ENCODE measurements around the gene ARHGAP35. TPM values are rescaled to one million over a fixed set of nuclear protein-coding genes. Genes with fewer than 3 reads are reported as not detected.
"Not testable (repeated sequence)": the region's sequence is repeated elsewhere in the genome, so short reads cannot be mapped to it uniquely, and the experiment has no call there.

ARHGAP35 gene
- total RNA-seq, 1 donor from 2014 or later = 64.4 TPM

GRCh38 chr19:46840498-46840942, 20.3 kb upstream of the ARHGAP35 start:
- ATAC-seq = peak; percentile 66
- DNase-seq (ENCODE audit: missing footprints) = no peak
- intact Hi-C loops (cut with DNase I) = loop anchor here (1.0 kb wide), 1 partner anchor 83 kb away; no protein-coding TSS in a partner anchor

- DNase-seq (ENCODE audit: missing footprints) = no peak
- peak; percentile 69 for ATAC-seq
- intact Hi-C loops (cut with DNase I) = no loop called here
These were observed 19.2 kb upstream of the ARHGAP35 start for GRCh38 chr19:46841458-46842083.

DNA sequence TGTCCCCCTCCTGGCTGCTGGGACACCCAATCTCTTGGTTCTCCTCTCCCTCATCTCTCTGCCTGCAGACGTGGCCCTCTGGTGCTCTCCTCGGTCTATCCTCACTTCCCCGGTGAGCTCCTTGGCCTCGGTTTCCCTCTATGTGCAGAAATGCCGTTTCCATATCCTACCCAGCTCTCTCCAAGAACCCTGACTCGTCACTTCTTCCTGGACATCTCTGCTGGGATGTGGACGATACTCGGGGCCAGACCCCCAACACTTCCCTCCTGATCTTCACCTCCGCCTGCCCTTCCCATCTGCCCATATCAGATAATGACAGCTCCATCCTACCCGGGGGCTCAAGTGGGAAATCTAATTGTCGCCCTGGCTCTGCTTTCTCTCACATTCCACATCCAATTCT, 18.0 kb upstream of the ARHGAP35 start:
- intact Hi-C loops (cut with DNase I) = no loop called here
- DNase-seq (ENCODE audit: missing footprints) (no peak), ATAC-seq (no peak)

DNA sequence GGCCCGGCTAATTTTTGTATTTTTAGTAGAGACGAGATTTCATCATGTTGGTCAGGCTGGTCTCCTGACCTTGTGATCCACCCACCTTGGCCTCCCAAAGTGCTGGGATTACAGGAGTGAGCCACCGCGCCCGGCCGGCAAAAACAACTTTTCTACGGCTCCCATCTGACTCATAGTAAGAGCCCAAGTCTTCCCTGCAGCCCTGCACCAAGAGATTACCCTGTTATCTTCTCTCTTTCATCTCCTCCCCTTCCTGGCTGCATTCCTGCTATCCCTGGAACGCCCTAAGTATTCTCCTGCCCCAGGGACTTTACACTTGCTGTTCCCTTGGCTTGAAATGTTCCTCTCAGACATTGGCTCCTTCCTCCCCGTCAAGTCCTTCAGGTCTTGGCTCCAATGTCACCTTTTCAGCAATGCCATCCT, 16.7 kb upstream of the ARHGAP35 start:
- no peak for DNase-seq (ENCODE audit: missing footprints)

GRCh38 chr19:46845959-46846459, 14.8 kb upstream of the ARHGAP35 start:
- DNase-seq (ENCODE audit: missing footprints) (no peak), ATAC-seq (no peak)
- intact Hi-C loops (cut with DNase I) = no loop called here

More for the DNA sequence above, 16.7 kb upstream of the ARHGAP35 start:
- no peak for ATAC-seq
- intact Hi-C loops (cut with DNase I) = no loop called here

DNA sequence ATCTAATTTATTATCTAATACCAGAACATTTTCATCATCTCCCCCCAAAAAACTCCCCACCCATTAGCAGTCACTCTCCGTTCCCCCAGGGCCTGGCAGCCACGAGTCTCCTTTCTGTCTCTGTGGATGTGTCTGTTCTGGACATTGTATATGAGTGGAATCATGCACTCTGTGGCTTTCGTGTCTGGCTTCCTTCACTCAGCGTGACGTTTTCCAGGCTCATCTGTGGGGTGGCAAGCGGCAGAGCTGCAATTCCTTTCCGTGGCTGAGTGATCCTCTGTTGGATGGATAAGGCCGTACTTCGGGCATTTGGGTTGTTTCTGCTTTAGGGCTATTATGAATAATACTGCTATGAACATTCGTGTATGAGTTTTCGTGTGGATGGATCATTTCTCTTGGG, 13.3 kb upstream of the ARHGAP35 start:
- no peak for DNase-seq (ENCODE audit: missing footprints)
- intact Hi-C loops (cut with DNase I) = no loop called here
- no peak for ATAC-seq

DNA sequence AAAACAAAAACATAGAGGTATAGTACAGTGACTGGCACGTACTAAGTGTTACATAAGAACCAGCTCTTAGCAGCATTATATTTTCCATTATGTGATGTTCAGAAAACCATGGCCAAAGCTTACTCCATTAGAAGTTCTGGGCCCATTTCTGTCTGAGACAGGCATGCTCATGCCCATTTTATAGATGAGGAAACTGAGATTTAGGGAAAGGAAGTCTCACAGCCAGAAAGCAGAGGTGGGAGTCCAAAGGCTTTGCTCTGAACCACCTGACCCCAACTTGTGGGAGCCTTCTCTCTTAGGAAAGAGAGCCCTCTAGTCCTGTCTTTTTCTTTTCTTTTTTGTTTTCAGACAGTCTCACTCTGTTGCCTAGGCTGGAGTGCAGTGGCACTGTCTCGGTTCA, 12.4 kb upstream of the ARHGAP35 start:
- intact Hi-C loops (cut with DNase I) = no loop called here
- ATAC-seq (no peak), DNase-seq (ENCODE audit: missing footprints) (no peak)

- ATAC-seq (no peak), DNase-seq (ENCODE audit: missing footprints) (no peak)
- intact Hi-C loops (cut with DNase I) = no loop called here
These were observed 11.2 kb upstream of the ARHGAP35 start for GRCh38 chr19:46849610-46850009.

DNA sequence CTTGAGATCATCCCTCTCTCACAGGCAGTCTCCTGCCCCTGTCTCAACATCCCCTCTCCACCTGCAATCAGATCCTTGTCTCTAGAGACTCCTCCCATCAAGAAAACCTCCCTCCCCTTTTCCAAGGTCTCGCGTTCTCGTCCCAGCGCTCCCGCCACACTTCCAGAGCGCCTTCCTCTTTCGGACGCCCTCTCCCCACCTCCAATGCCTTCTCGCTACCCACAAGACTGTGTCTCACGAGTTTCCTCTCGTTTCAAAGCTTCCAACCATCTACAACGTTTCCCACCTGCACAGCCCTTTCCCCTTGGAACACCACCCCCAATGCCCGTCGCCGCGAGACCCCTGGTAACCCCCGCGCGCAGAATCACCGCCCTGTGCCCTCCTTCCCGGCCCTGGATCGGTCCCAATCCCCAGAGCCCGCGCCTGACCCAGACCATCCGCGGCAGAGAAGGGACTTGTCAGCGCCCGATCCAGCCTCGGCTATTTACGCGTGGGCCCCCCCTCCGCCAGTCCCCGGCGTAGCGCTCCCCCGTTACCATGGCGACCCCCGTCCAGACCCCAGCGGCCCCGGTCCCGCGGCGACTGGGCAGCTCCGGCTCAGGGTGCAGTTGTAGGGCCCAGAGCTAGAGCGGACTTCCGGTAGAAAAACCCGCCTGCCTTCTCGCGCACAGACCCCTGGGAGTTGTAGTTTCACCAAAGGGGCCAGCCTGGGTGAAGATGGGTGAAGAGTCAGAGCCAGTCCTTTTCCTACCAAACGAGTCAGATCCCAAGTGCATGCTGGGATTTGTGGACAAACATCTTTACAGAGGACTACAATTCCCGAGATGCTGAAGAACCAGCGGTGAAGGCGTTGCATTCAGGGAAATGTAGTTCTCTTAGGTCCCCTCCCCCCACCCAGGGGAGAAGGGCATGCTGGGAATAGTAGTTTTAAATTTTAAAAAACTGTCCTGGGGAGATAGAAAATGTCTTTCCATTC, 10.3 kb upstream of the ARHGAP35 start, which contains the start of gene AP2S1:
AP2S1 (minus strand) TSS at position 619 of the 976 bp plus-strand sequence; CDS start at position 539, 80 bp downstream.
- DNase-seq (ENCODE audit: missing footprints) = peak; percentile 94
- intact Hi-C loops (cut with DNase I) = no loop called here
- ATAC-seq = peak; percentile 95

DNA sequence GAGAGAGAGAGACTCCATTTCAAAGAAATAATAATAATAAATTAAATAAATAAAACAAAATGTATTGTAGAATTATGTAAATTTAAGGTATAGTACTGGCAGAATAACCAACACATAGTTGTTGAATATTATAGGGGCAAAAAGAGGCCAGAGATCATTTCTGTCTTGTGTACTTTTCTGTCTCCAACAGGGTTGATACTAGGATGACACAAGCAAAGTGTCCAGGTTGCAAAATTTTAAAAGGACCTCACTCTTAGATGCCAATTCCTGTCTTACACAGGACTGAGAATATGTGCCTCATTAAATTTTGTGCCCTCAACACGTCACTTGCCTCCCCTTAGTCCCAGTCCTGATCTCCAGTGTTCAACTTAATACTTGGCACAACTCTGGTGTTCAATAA, 8.0 kb upstream of the ARHGAP35 start:
- intact Hi-C loops (cut with DNase I) = no loop called here
- ATAC-seq (no peak), DNase-seq (ENCODE audit: missing footprints) (no peak)

DNA sequence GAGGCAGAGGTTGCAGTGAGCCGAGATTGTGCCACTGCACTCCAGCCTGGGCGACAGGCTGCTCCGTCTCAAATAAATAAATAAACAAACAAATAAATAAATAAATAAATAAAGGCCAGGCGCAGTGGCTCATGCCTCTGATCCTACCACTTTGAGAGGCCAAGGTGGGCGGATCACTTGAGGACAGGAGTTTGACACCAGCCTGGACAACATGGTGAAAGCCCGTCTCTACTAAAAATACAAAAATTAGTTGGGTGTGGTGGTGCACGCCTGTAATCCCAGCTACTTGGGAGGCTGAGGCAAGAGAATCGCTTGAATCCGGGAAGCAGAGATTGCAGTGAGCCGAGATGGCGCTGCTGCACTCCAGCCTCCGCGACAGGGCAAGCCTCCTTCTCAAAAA, 6.1 kb upstream of the ARHGAP35 start:
- DNase-seq (ENCODE audit: missing footprints); intact Hi-C loops (cut with DNase I); ATAC-seq: not testable (repeated sequence)

DNA sequence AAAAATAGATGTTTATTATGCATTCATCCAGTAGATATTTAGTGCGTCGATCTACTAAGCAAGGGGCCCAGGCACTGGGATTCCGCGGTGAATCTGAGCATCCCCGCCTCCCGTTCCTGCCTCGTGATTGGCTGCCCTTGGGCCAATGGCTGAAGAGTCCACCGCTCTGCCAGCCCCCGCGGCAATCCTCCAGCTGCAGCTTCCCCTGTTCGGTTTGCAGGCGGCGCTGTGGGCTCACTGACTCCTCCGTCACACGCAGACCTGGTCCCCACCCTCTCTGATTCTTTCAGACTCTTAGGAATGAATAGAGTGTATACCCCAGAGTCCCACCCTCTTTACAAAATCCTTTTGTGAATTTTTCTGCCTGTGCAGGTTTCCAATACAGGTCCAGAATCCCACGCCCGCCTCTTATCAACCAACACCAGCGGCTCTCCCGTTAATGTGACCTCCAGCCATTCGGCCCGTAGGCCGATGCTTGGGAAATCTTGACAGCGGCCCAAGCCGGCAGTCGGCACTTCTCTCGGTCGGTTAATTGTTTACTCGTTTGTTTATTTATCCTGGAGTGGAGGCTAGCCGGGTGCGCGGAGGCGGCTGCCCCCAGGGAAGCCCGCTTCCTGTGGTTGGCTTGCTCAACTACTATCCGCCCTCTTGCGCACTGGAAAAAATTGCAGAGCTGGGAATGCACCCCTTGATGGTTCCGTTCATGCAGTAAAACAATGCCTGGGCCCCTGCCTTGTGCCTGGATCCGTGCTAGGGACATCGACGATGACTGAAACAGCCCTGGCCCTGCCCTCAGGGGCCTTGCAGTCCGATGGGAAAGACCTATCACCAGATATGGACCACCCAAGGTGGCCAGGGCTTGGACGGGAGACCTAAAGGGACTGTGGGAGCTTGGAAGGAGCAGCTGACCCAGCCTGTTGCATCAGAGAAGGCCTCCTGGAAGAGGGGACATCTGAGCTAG, 4.5 kb upstream of the ARHGAP35 start:
- DNase-seq (ENCODE audit: missing footprints) (peak; percentile 98), ATAC-seq (peak; percentile 72)
- intact Hi-C loops (cut with DNase I) = loop anchor here (1.0 kb wide), 1 partner anchor 135 kb away; no protein-coding TSS in a partner anchor

GRCh38 chr19:46859637-46860124, 1.1 kb upstream of the ARHGAP35 start:
- intact Hi-C loops (cut with DNase I) = loop anchor here (2.0 to 5.0 kb wide), 4 partner anchors 48 to 397 kb away; partner anchors contain the start of genes CCDC9 and ZC3H4
- peak; percentile 86 for DNase-seq (ENCODE audit: missing footprints)
- ATAC-seq = no peak

DNA sequence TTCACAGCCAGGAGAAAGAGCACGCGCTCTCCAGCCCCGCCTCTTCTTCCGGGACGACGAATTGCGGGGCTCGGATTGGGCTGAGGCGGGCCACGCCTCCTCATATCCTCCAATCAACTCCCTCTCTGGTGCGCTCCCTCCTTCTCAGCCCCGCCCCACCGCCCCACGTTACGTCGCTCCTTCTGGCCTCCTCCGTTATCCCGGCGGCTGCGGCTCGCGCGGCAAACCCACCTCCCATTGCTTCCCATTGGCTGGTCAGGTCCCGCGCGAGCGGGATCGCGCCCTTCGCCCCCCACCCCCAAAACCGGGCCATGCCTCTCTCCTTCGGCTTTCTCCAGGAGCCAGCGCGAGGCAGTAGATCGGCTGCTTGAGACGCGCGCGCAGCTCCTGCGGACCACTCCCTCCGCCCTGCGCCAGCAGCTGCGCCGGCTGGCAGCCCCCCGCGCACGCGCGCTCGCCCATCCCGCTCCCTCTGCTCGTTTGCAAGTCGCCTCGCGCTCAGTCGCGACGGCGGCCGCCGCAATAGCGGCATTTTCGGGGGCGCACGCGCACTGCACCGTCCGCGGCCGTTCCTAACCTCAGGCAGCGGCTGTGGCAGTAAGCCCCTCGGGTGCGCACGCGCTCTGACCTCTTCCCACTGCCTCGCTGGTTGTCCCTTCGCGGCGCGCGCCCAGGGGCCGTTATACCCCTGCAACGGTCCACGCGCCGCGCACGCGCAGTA, 512 bp upstream of the ARHGAP35 start:
- intact Hi-C loops (cut with DNase I) = loop anchor here (2.0 to 5.0 kb wide), 4 partner anchors 47 to 397 kb away; partner anchors contain the start of genes CCDC9 and ZC3H4
- DNase-seq (ENCODE audit: missing footprints) (peak; percentile 99), ATAC-seq (peak; percentile 91)

- ATAC-seq (no peak), DNase-seq (ENCODE audit: missing footprints) (no peak)
- intact Hi-C loops (cut with DNase I) = loop anchor here (1.0 to 5.0 kb wide), 5 partner anchors 45 to 395 kb away; partner anchors contain the start of genes CCDC9 and ZC3H4
These were observed 1.1 kb downstream of the ARHGAP35 start for GRCh38 chr19:46861691-46862502.

GRCh38 chr19:46862503-46862834, 1.7 kb downstream of the ARHGAP35 start:
- DNase-seq (ENCODE audit: missing footprints) = no peak
- ATAC-seq = no peak
- intact Hi-C loops (cut with DNase I) = loop anchor here (1.0 to 5.0 kb wide), 4 partner anchors 45 to 250 kb away; partner anchors contain the start of gene ZC3H4

Measured in Right ventricle myocardium inferior (tissue), 1 donor.